Rectal smooth muscle tissue (tissue), 1 donor: ENCODE results near the gene NGB.
"Not testable (repeated sequence)": the region's sequence is repeated elsewhere in the genome, so short reads cannot be mapped to it uniquely, and the experiment has no call there.

ENCODE experiments used
- H3K27ac ChIP-seq: one replicate; pipeline ENCODE4 v1.7.0; 2013; ENCODE audit warnings: low read depth, low read length, inconsistent platforms
- H3K27me3 ChIP-seq: one replicate; pipeline ENCODE4 v1.7.0; 2013; ENCODE audit warnings: low read length; ENCODE audit not compliant: control insufficient read depth, insufficient read depth
- H3K36me3 ChIP-seq: one replicate; pipeline ENCODE4 v1.7.0; 2013; ENCODE audit warnings: low read length; ENCODE audit not compliant: control insufficient read depth, insufficient read depth
- H3K4me1 ChIP-seq: one replicate; pipeline ENCODE4 v1.7.0; 2013; ENCODE audit warnings: low read length; ENCODE audit not compliant: control insufficient read depth, insufficient read depth
- H3K4me3 ChIP-seq: one replicate; pipeline ENCODE4 v1.7.0; 2013; ENCODE audit warnings: low read length
- H3K9ac ChIP-seq: one replicate; pipeline ENCODE4 v1.7.0; 2013; ENCODE audit warnings: low read length

NGB gene

GRCh38 chr14:77284066-77284465, 13.1 kb upstream of the NGB start:
- no peak overlapping the region for H3K27ac ChIP-seq
- H3K4me3 ChIP-seq, result no peak overlapping the region
- H3K27me3 ChIP-seq, result no peaks in the 10 kb centered on the region
- peaks cover 35% of the 10 kb centered on the region for H3K36me3 ChIP-seq
- H3K9ac ChIP-seq, result no peak overlapping the region
- no peaks in the 10 kb centered on the region for H3K4me1 ChIP-seq

DNA sequence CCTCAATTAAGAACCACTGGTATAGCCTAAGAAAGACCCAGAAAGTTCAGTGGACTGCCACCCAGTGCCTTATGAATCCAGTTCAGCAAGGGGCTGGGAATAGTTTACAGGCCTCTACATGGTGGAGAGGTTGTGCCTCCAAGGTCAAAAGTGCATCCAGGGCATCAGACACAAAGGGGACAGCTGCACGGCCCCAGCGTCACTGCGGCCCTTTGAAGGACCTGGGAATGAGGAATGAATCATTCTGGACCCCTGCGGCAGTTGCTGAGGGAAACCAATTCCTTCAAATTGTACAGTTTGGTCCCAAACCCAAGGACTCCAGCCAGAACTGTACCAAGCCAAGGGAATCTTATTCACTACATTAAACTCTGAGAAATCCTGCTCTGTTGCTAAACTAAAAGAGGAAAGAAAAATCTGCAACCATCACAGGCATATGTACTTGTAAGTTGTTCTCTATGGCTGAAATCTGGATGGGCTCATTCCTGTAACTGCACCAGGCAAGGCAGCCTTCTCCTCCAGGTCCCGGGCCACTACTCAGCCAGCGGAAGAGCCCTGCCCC, 10.9 kb upstream of the NGB start:
- H3K27ac ChIP-seq, result no peak overlapping the region
- H3K36me3 ChIP-seq, result peaks cover 45% of the 10 kb centered on the region
- H3K4me3 ChIP-seq, result no peak overlapping the region
- no peaks in the 10 kb centered on the region for H3K27me3 ChIP-seq
- no peaks in the 10 kb centered on the region for H3K4me1 ChIP-seq
- no peak overlapping the region for H3K9ac ChIP-seq

- peaks cover 38% of the 10 kb centered on the region for H3K36me3 ChIP-seq
Observed at GRCh38 chr14:77280921-77281320, 9.9 kb upstream of the NGB start.

DNA sequence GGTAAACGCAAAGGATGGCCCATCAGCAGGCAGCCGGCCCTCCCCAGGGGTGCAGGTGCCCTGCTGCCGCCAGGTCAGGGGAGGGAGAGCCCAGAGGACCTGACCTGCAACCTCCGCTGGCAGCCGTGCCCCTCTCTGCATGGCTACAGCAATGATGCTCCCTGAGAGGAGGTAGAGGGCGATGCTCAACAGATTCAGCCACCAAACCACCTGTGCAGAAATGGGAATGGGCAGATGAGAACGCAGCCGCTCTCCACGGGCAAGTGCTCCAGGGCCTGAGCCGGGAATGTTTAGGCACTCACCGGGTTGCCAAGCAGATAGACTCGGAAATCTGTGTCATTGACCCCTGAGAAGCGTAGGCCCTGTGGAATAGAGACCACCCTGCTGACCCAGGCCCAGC, 8.7 kb upstream of the NGB start:
- Histone ChIP-seq H3K27ac (no peak overlapping the region), H3K4me3 (no peak overlapping the region), H3K9ac (no peak overlapping the region), H3K36me3 (peaks cover 30% of the 10 kb centered on the region), H3K4me1 (no peaks in the 10 kb centered on the region), H3K27me3 (no peaks in the 10 kb centered on the region)

More at GRCh38 chr14:77280921-77281320, 9.9 kb upstream of the NGB start:
- not testable (repeated sequence) for H3K9ac ChIP-seq, H3K27ac ChIP-seq, H3K4me1 ChIP-seq, H3K4me3 ChIP-seq, H3K27me3 ChIP-seq

GRCh38 chr14:77278461-77279230, 7.6 kb upstream of the NGB start:
- Histone ChIP-seq H3K9ac (no peak overlapping the region), H3K27ac (no peak overlapping the region), H3K4me3 (no peak overlapping the region), H3K27me3 (no peaks in the 10 kb centered on the region), H3K36me3 (peaks cover 25% of the 10 kb centered on the region), H3K4me1 (no peaks in the 10 kb centered on the region)

- no peaks in the 10 kb centered on the region for H3K27me3 ChIP-seq
- peaks cover 20% of the 10 kb centered on the region for H3K36me3 ChIP-seq
- H3K4me3 ChIP-seq, result no peak overlapping the region
- no peak overlapping the region for H3K9ac ChIP-seq
- no peaks in the 10 kb centered on the region for H3K4me1 ChIP-seq
- H3K27ac ChIP-seq, result no peak overlapping the region
Observed at GRCh38 chr14:77276959-77277358, 6.0 kb upstream of the NGB start.

DNA sequence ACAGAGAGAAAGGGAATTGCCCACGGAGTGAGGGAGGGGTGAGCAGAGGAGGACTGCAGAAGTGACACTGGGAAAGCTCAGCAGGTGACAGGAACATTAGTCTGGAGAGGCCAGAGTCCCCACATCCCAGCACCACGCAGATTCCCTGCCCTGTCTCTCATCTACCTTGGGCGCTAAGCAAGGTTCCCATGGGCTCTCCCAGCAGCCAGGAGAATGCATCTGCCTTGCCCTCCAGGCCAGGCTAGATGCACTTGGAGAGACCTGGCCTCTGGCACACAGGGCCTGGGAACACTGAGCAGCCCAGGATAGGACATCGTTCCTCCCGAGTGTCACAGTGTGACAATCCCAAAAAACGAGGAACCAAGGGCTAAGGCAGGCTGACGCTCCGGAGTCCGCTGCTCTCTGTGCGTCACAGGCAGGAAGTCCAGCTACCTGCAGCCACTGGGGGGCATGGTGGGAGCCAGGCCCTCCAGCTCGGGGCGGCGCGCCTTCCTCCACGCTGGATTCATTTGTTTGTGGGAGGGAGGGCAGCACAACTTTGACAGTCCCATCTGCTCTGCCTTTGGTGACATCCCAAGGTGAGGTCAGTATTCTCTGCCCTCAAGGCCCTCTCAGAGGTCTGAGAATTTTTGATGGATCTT, 5.4 kb upstream of the NGB start:
- Histone ChIP-seq H3K27ac (no peak overlapping the region), H3K36me3 (peaks cover 18% of the 10 kb centered on the region), H3K4me1 (no peaks in the 10 kb centered on the region), H3K9ac (no peak overlapping the region), H3K27me3 (no peaks in the 10 kb centered on the region), H3K4me3 (no peak overlapping the region)

DNA sequence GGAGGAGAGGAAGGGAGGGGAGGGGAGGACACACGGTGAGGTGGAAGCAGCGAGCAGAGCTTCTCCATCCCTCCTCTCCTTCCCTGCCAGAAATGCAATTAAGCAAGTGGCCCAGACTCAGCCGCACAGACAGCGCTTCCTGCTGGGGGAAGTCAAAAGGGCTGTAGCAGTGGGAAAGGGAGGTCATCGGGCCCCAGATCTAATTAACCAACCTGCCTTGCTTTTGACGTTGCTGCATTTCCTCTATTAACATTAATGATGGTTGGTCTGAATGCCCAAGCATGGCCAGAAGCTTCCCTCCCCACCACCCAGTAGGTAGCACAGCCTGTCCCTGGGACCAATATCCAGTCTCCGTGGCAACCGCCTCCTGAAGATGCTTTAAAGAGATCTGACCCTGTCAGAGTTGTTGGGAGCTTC, 4.6 kb upstream of the NGB start:
- Histone ChIP-seq H3K27me3 (no peaks in the 10 kb centered on the region), H3K36me3 (peaks cover 18% of the 10 kb centered on the region)

GRCh38 chr14:77275041-77275580, 4.1 kb upstream of the NGB start:
- no peak overlapping the region for H3K27ac ChIP-seq
- no peaks in the 10 kb centered on the region for H3K4me1 ChIP-seq
- no peaks in the 10 kb centered on the region for H3K27me3 ChIP-seq
- H3K4me3 ChIP-seq, result no peak overlapping the region
- H3K36me3 ChIP-seq, result peaks cover 15% of the 10 kb centered on the region
- H3K9ac ChIP-seq, result no peak overlapping the region

More for the DNA sequence above, 4.6 kb upstream of the NGB start:
- Histone ChIP-seq H3K4me3 (no peak overlapping the region), H3K4me1 (no peaks in the 10 kb centered on the region), H3K9ac (no peak overlapping the region), H3K27ac (no peak overlapping the region)

- H3K4me3 ChIP-seq, result no peak overlapping the region
- no peak overlapping the region for H3K27ac ChIP-seq
- no peaks in the 10 kb centered on the region for H3K27me3 ChIP-seq
- peaks cover 10% of the 10 kb centered on the region for H3K36me3 ChIP-seq
- H3K4me1 ChIP-seq, result no peaks in the 10 kb centered on the region
- no peak overlapping the region for H3K9ac ChIP-seq
Observed at GRCh38 chr14:77273796-77274195, 2.8 kb upstream of the NGB start.

GRCh38 chr14:77272261-77272660, 1.3 kb upstream of the NGB start:
- Histone ChIP-seq H3K9ac (no peak overlapping the region), H3K27me3 (no peaks in the 10 kb centered on the region), H3K4me3 (no peak overlapping the region), H3K27ac (no peak overlapping the region), H3K4me1 (no peaks in the 10 kb centered on the region), H3K36me3 (peaks cover 1% of the 10 kb centered on the region)

DNA sequence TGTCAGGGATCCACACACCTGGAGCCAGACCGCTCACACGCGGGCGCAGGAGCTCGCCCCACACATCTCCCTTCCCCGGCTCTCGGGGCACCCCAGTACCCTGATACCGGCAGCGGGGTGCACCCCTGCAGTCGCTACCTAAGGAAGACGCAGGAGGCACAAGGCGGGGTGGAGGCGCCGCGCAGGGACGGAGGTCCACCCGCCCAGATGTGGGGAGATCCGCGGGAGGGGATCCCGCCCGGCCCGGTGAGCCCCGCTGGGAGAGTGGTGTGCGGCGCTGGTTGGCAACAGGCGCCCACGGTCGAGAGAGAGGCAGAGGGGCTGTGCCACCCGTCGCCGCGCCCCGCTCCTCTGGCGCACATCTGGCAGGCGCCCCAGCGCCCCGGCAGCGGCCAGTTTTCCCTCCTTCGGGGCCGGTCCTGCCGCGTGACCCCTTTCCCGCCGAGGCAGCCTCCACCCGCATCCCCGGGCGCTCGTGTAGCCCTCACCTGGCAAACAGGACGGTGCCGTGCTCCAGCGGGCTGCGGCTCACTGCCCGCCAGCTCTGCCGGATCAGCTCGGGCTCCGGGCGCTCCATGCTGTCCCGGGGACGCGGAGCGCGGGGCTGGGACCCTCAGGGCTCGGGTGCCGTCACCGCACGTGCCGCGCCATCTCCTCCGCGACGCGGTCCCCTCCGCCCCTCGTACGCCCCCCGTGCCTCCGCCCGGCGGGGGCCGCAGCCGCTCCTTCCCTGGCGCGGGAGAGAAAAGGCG, 469 bp downstream of the NGB start:
- no peak overlapping the region for H3K27ac ChIP-seq
- no peaks in the 10 kb centered on the region for H3K27me3 ChIP-seq
- H3K4me1 ChIP-seq, result no peaks in the 10 kb centered on the region
- H3K4me3 ChIP-seq, result no peak overlapping the region
- no peak overlapping the region for H3K9ac ChIP-seq
- H3K36me3 ChIP-seq, result no peaks in the 10 kb centered on the region
